Measurements from ENCODE around the gene SPAG9. TPM values are rescaled to one million over a fixed set of nuclear protein-coding genes. Genes with fewer than 3 reads are reported as not detected.
A peak's percentile ranks its signal among the peaks of the same experiment; 100 is the strongest.

SPAG9 gene
- total RNA-seq, 1 donor from 2014 or later, result 48.2 TPM

DNA sequence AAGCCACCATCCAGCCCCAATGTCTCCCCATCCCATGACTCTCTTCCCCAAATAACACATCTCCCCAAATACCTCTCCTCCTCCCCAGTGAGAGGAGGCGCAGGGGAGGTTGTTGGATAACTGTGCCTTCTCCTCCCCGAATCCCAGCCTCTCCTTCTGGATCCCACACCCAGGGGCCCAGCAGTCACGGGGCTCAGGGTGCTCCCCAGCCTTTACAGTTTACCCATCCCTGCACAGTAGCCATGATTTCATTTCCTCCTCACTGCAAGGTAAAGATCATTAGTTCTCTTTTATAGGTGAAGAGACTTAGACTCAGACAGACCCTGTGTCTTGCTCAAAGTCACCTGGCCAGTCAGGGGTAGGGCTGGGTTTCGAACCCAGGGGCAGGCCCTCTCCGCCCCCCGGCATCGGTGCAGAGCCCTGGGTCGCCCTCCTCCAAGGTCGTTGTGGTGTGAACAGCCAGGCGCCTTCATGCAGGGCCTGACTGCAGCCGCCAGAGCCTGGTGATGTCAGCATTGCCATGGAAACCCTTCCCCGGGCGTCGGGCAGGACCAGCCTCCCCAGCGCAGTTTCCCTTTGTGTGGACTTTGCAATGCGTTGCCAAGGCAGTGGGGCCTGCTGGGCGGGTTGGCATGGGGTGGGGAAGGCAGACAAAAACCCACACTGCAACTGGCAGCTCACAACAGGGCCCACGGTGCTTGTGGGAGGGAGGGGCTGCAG lies 201.2 kb downstream of the SPAG9 start:
- TF ChIP-seq, protein P1, sequence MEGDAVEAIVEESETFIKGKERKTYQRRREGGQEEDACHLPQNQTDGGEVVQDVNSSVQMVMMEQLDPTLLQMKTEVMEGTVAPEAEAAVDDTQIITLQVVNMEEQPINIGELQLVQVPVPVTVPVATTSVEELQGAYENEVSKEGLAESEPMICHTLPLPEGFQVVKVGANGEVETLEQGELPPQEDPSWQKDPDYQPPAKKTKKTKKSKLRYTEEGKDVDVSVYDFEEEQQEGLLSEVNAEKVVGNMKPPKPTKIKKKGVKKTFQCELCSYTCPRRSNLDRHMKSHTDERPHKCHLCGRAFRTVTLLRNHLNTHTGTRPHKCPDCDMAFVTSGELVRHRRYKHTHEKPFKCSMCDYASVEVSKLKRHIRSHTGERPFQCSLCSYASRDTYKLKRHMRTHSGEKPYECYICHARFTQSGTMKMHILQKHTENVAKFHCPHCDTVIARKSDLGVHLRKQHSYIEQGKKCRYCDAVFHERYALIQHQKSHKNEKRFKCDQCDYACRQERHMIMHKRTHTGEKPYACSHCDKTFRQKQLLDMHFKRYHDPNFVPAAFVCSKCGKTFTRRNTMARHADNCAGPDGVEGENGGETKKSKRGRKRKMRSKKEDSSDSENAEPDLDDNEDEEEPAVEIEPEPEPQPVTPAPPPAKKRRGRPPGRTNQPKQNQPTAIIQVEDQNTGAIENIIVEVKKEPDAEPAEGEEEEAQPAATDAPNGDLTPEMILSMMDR (conservative IDR thresholded peaks at IDR 0.05; ENCODE audit: low read depth, low read length), result no peak
- H3K4me3 ChIP-seq (ENCODE audit: low read depth, low read length), result no peak overlapping the region
- peak; percentile 49 for DNase-seq (ENCODE audit: low read depth)

DNA sequence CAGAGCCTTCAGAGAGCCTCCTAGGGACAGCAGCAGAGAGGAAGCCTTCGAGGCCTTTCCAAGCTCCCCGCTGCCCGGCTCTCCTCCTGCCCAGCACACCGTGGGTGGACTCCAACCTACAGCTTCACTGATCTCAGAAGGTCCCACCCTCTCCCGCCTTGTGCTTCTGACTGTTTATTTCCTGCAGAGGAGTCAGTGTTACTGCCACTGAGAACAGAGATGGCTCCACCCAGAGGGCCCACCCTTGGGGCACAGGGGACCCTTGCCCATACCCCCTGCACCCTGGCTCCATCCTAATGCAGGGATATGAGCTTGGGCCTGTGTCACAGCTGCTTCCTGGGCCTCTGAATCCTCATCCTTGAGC lies 201.8 kb downstream of the SPAG9 start:
- DNase-seq (ENCODE audit: low read depth), result no peak
- TF ChIP-seq, protein P1 (conservative IDR thresholded peaks at IDR 0.05; ENCODE audit: low read depth, low read length), result no peak
- H3K4me3 ChIP-seq (ENCODE audit: low read depth, low read length), result no peak overlapping the region

DNA sequence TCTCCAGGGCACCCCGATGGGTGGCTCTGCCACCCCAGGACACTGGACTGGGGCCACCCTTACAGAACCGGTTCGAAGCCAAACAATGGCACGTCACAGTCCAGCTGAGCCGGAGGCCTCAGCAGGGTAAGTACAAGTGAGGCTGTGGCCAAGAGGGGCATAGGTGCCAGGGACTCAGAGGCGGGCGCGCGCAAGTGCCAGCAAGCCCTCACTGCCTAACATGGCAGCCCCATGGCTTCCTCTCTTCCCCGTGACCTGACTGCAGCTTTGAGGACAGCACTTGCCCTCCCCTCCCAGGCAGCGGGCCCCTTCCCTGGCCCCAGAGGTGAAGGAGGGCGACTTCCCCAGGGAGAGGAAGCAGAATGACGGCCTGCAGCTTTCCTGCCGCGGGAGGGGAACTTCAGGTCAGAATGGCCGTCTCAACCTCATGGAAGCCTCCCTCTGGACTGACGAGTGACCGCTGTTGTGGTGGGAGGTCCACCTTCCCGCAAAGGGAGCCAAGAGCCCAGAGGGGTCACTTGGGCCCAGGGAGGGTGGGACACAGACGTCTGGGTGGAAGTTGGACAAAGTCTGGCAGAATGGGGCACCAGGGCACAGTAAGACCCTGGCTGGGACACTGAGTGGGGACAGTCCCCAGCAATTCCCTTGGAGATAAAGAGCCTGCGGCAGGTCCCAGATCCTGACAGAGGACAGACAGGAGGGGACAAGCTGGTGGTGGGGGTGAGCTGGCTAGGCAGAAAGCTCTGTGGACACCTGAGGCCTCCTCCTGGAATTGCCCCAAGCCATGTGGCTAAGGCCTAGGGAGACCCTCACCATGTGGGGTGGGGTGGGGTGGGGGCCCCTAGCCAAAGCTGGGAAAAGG lies 202.4 kb downstream of the SPAG9 start:
- DNase-seq (ENCODE audit: low read depth), result no peak
- H3K4me3 ChIP-seq (ENCODE audit: low read depth, low read length), result no peak overlapping the region
- TF ChIP-seq, protein P1 (conservative IDR thresholded peaks at IDR 0.05; ENCODE audit: low read depth, low read length), result no peak

DNA sequence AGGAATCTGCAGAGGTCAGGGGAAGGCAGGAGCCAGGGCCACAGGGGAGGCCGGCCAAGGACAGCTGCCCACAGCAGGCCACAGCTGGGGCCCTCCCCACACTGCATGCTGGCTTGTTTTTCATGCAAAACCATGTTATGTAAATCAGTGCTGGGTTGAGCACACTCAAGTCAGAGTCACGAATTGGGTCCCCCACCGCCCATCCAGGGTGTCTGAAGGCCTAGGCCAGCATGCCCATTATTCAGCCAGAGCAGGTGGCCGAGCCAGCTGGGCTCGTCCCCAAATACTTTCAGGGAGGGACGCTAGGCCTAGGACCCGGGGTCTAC lies 203.3 kb downstream of the SPAG9 start:
- no peak for DNase-seq (ENCODE audit: low read depth)
- TF ChIP-seq, protein P1 (conservative IDR thresholded peaks at IDR 0.05; ENCODE audit: low read depth, low read length), result no peak
- H3K4me3 ChIP-seq (ENCODE audit: low read depth, low read length), result no peak overlapping the region

DNA sequence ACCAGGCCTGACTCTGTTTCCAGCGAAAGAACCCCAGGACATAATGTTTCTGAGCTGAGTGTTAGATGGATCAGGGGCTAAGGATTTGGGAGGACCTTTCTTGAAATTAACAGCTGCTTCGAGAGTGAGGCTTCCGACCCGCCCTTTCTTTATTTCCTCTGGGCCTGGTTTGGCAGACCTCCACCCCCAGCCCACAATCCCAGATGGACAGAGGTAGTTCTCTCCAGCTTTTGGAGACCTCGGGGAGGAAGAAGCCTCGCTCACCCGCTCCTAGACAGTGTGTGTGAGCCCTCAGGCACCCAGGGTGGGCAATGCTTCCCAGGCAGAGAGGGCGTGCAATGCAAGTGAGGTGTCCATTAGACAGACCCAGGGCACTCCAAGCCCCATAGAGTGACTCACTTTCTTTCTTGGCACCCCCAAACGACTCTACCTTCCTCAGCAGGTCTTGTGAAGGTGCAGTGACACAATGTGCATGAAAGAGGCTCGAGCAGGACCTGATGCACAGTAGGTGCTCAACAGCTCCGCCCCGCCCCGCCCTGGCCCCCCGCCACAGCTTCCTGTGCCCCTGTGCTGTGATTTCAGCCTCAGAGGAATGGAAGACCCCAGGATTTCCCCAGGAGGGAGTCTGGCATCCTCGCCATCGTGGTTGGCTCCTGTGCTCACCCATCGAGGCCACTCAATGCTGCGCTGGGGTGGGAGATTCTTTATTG lies 203.8 kb downstream of the SPAG9 start:
- DNase-seq (ENCODE audit: low read depth), result no peak
- TF ChIP-seq, protein P1 (conservative IDR thresholded peaks at IDR 0.05; ENCODE audit: low read depth, low read length), result no peak
- no peak overlapping the region for H3K4me3 ChIP-seq (ENCODE audit: low read depth, low read length)

DNA sequence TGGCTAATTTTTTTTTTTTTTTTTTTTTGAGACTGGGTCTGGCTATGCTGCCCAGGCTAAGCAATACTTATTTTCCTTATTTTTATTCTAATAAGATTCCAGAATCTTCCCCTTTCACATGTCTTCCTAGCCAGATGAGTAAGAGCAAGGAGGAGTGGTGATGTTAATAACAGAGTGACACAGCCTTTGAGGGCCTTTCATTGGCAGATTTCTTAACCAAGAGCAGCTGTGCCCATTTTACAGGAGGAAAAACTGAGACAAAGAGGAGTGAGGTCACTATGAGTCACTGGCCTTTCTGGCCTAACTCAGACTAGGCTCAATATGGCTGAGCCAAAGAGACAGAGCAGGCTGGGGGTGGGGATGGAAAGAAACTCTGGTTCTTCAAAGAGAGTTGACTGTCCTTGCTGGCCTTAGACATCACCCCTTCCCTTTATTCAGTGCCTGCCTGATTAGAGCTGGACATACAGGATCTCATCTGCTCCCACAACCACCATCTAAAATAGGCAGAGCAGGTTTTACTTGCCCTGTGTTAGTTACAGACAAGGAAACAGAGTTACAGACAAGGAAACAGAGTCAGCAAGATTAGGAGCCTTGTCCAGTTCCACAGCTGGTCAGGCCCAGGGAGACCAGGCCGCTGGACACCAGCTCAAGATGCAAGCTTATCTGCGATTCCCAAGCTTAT lies 204.5 kb downstream of the SPAG9 start:
- DNase-seq (ENCODE audit: low read depth), result no peak
- H3K4me3 ChIP-seq (ENCODE audit: low read depth, low read length), result no peak overlapping the region
- TF ChIP-seq, protein P1 (conservative IDR thresholded peaks at IDR 0.05; ENCODE audit: low read depth, low read length), result no peak
